OCI-LY1 (cell line): ENCODE measurements around the gene TMEM187.
A peak's percentile ranks its signal among the peaks of the same experiment; 100 is the strongest.

Source experiments
- H2AFZ ChIP-seq: fragments of 200-600 bp; sonication (generic), shearing (Covaris generic); 2 replicates; pipeline ENCODE4 v1.6.0; 2014; ENCODE audit warnings: antibody characterized with exemption, mild to moderate bottlenecking, low read length
- H3F3A ChIP-seq: fragments of 200-600 bp; sonication (generic), shearing (Covaris generic); 2 replicates; pipeline ENCODE4 v1.6.0; 2014; ENCODE audit warnings: mild to moderate bottlenecking, antibody characterized with exemption, low read length, moderate library complexity; ENCODE audit not compliant: insufficient read depth
- H3K27ac ChIP-seq: fragments of 200-600 bp; sonication (generic); 2 replicates; pipeline ENCODE4 v1.5.1; 2014; ENCODE audit warnings: low read length, mixed run types, mild to moderate bottlenecking, low read depth; ENCODE audit not compliant: poor library complexity, severe bottlenecking
- H3K27me3 ChIP-seq: fragments of 200-600 bp; sonication (generic); 2 replicates; pipeline ENCODE4 v1.6.0; 2014; ENCODE audit warnings: antibody characterized with exemption, mild to moderate bottlenecking, low read length, moderate library complexity; ENCODE audit not compliant: insufficient read depth
- H3K36me3 ChIP-seq: fragments of 200-600 bp; sonication (generic); 2 replicates; pipeline ENCODE4 v1.6.1; 2014; ENCODE audit warnings: mild to moderate bottlenecking, antibody characterized with exemption, low read length, moderate library complexity, mixed read lengths; ENCODE audit not compliant: insufficient read depth
- H3K4me1 ChIP-seq: fragments of 200-600 bp; sonication (generic); 2 replicates; pipeline ENCODE4 v1.5.1; 2014; ENCODE audit warnings: mild to moderate bottlenecking, low read length, moderate library complexity; ENCODE audit not compliant: insufficient read depth, severe bottlenecking
- H3K4me2 ChIP-seq: fragments of 200-600 bp; sonication (generic), shearing (Covaris generic); 2 replicates; pipeline ENCODE4 v1.6.1; 2014; ENCODE audit warnings: low read length
- H3K4me3 ChIP-seq: fragments of 200-600 bp; sonication (generic); 2 replicates; pipeline ENCODE4 v1.5.1; 2014; ENCODE audit warnings: low read length, low read depth, mild to moderate bottlenecking, mixed read lengths; ENCODE audit not compliant: poor library complexity, severe bottlenecking
- H3K79me2 ChIP-seq: fragments of 200-600 bp; shearing (Covaris generic); 2 replicates; pipeline ENCODE4 v1.6.1; 2016; ENCODE audit warnings: mixed run types, low read length, mixed read lengths; ENCODE audit not compliant: insufficient read depth
- H3K9ac ChIP-seq: fragments of 200-600 bp; sonication (generic), shearing (Covaris generic); 2 replicates; pipeline ENCODE4 v1.6.1; 2014; ENCODE audit warnings: mild to moderate bottlenecking, low read length, mixed read lengths
- H3K9me2 ChIP-seq: fragments of 200-600 bp; sonication (generic), shearing (Covaris generic); 2 replicates; pipeline ENCODE4 v1.6.1; 2014; ENCODE audit warnings: low read depth, mild to moderate bottlenecking, low read length, mixed read lengths
- H3K9me3 ChIP-seq: fragments of 200-600 bp; shearing (Covaris generic); 2 replicates; pipeline ENCODE4 v1.6.1; 2014; ENCODE audit warnings: low read length, mixed read lengths
- H4K20me1 ChIP-seq: fragments of 200-600 bp; sonication (generic), shearing (Covaris generic); 2 replicates; pipeline ENCODE4 v1.6.0; 2016; ENCODE audit warnings: mild to moderate bottlenecking, low read length; ENCODE audit not compliant: insufficient read depth
- EZH2 ChIP-seq: fragments of 200-600 bp; sonication (generic), shearing (Covaris generic); IDR thresholded peaks from 2 replicates; pipeline ENCODE4 v1.8.0; 2017; ENCODE audit warnings: borderline replicate concordance, mixed run types, mild to moderate bottlenecking, antibody characterized with exemption, low read length, moderate library complexity, mixed read lengths
- TF ChIP-seq, protein P1 (sequence below): fragments of 200-600 bp; sonication (generic), shearing (Covaris generic); IDR thresholded peaks from 2 replicates; pipeline ENCODE4 v1.5.1; 2017; ENCODE audit warnings: mild to moderate bottlenecking, antibody characterized with exemption, low read length, moderate library complexity, mixed read lengths

Gene TMEM187, protein sequence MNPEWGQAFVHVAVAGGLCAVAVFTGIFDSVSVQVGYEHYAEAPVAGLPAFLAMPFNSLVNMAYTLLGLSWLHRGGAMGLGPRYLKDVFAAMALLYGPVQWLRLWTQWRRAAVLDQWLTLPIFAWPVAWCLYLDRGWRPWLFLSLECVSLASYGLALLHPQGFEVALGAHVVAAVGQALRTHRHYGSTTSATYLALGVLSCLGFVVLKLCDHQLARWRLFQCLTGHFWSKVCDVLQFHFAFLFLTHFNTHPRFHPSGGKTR

DNA sequence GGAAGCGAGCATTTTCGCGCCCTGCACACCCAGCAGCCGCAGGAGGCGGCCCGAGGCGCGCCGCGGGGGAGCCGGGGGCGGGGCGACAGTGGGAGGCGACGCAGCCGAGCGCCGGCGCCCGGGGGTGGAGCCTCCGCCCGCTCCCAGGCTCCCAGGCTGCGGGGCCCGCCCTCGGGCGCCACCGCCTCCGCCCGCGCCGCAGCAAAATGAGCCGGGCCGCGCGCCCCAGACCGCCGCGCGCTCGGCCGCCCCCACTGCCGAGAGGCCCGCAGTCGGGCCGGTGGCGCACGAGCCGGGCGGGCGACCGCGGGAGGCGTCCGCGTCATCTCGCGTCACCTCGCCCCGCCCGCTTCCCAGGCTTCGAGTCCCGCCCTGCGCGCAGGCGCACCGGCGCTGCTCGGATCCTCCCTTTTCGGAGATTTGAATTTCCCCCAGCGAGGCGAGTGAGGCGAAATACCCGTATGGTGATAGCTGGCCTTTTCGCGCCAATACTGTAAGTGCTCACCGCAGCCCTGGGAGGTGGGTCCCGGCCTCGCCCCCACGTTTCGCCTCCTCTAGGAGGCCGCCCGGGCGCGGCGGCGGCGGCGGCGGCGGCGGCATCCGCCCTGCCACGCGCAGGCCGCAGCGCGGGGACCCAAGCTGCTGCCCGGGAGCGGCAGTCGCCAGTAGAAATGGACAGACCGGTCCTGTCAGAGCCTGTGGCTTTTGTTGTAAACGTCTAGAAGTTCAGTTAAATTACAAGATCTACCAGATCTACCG lies at the start of gene TMEM187:
TSS of gene TMEM187 (plus strand) at position 387 of the 759 bp plus-strand sequence. CDS start 9,309 bp downstream, outside the sequence.
- no peaks in the 10 kb centered on the region for H3F3A ChIP-seq
- H3K79me2 ChIP-seq, result peaks cover 21% of the 10 kb centered on the region
- peak within 1 kb of the TSS; percentile 100 for H3K9ac ChIP-seq
- H3K27me3 ChIP-seq, result no peaks in the 10 kb centered on the region
- H3K4me3 ChIP-seq, result peak within 1 kb of the TSS; percentile 93
- peak within 1 kb of the TSS; percentile 87 for H3K4me2 ChIP-seq
- H3K27ac ChIP-seq, result peak within 1 kb of the TSS; percentile 98
- peaks cover 35% of the 10 kb centered on the region for H3K4me1 ChIP-seq
- no peak for TF ChIP-seq EZH2
- TF ChIP-seq, protein P1, sequence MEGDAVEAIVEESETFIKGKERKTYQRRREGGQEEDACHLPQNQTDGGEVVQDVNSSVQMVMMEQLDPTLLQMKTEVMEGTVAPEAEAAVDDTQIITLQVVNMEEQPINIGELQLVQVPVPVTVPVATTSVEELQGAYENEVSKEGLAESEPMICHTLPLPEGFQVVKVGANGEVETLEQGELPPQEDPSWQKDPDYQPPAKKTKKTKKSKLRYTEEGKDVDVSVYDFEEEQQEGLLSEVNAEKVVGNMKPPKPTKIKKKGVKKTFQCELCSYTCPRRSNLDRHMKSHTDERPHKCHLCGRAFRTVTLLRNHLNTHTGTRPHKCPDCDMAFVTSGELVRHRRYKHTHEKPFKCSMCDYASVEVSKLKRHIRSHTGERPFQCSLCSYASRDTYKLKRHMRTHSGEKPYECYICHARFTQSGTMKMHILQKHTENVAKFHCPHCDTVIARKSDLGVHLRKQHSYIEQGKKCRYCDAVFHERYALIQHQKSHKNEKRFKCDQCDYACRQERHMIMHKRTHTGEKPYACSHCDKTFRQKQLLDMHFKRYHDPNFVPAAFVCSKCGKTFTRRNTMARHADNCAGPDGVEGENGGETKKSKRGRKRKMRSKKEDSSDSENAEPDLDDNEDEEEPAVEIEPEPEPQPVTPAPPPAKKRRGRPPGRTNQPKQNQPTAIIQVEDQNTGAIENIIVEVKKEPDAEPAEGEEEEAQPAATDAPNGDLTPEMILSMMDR, result no peak
- peaks cover 13% of the 10 kb centered on the region; the same call in 1 of the 2 replicates for H3K36me3 ChIP-seq
- no peak within 1 kb of the TSS for H2AFZ ChIP-seq
- H3K9me2 ChIP-seq, result no peaks in the 10 kb centered on the region
- H4K20me1 ChIP-seq, result no peaks in the 10 kb centered on the region
- H3K9me3 ChIP-seq, result no peaks in the 10 kb centered on the region

DNA sequence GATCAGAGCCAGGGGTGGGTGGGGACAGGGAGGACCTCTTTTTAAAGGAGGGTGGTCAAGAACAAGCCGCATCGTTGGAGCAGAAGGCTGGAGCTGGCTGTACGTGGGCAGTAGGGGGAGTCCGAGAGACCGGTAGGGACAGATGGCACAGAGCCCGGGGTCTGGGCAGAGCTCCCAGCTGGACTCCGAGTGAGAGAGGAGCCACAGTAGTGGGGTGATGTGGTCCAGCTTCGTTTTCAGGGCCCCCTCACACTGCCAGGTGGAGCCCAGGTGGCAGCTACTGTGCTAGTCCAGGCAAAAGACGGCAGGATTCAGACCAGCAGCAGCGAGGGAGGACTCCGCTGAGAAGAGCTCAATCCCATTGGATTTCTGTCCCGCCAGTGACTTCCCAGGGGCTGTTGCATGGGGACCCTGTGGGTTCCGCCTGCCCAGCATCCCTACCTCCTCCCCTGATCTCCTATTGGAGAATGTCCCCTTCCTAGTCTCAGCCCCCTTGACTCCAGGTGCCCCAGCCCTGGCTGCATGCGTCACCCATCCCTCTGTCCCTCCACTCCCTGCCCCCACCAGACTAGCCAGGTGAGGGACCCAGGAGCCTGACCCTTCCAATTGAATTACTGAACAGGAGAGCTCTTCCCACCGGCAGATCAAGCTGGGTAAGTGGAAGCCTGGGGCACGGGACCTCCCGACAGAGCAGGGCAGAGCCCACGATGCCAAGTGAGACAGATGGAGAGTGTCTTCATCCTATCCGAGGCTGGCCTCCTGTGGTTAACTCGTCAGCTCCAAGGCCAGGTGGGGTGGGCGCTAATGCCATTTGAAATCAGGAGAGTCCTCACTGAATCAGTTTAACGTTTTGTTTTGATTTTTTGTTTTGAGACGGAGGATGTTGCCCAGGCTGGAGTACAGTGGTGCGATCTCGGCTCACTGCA lies 49.4 kb upstream of the TMEM187 start:
- no peaks in the 10 kb centered on the region for H4K20me1 ChIP-seq
- H3K4me1 ChIP-seq, result peaks cover 45% of the 10 kb centered on the region
- no peak overlapping the region for H2AFZ ChIP-seq
- H3K27me3 ChIP-seq, result no peaks in the 10 kb centered on the region
- no peaks in the 10 kb centered on the region for H3K9me3 ChIP-seq
- H3K4me3 ChIP-seq, result peak overlapping the region; percentile 95
- H3K36me3 ChIP-seq, result peaks cover 30% of the 10 kb centered on the region
- H3K9ac ChIP-seq, result no peak overlapping the region; the same call in 1 of the 2 replicates
- H3K27ac ChIP-seq, result peak overlapping the region; percentile 100
- H3K9me2 ChIP-seq, result no peaks in the 10 kb centered on the region
- peak overlapping the region; percentile 6; the same call in 1 of the 2 replicates for H3K4me2 ChIP-seq
- no peaks in the 10 kb centered on the region for H3K79me2 ChIP-seq
- H3F3A ChIP-seq, result no peaks in the 10 kb centered on the region
- TF ChIP-seq EZH2, result no peak
- TF ChIP-seq, protein P1, result peak; percentile 36

DNA sequence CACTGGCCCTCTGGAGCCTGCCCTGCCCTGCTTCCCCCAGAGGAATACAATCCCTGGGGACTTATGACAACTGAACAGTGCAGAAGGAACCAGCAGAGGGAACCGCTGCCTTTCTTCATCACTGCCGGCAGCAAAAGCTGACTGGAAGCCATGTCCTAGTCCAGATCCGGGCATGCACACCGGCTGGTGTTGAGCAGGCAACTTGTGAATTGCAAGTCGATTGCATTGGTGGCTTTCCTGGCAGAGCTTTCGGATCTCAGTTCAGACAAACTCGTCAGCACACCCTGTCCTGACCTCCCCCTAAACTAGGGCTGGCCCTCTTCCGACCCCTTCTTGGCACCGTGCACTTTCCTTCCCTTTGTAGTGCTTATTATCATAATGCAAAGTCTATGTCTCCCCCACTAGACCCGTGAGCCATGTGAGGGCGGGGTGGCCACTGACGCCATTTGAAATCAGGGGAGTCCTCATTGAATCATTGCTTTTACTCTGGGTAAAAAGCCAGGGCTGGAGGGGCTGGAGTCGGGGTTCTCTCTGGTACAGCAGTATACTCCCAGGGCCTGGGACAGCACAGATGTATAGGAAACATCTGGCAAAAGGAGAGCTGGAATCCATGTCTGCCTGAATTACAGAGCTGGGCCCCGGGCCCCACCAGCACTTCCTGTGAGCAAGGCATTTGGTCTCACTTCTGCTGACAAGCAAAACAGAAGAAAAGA lies 48.2 kb upstream of the TMEM187 start:
- Histone ChIP-seq H3K9me2 (no peaks in the 10 kb centered on the region), H3K9me3 (no peaks in the 10 kb centered on the region), H3K4me2 (peak overlapping the region; percentile 95), H3K36me3 (peaks cover 25% of the 10 kb centered on the region), H4K20me1 (no peaks in the 10 kb centered on the region), H3K79me2 (no peaks in the 10 kb centered on the region), H3F3A (no peaks in the 10 kb centered on the region), H2AFZ (no peak overlapping the region), H3K27me3 (no peaks in the 10 kb centered on the region), H3K4me3 (peak overlapping the region; percentile 95), H3K9ac (peak overlapping the region; percentile 80), H3K27ac (peak overlapping the region; percentile 100), H3K4me1 (peaks cover 52% of the 10 kb centered on the region)
- TF ChIP-seq, protein P1, result no peak
- no peak for TF ChIP-seq EZH2
